ENCODE measurements around the gene SCN8A. TPM values are rescaled to one million over a fixed set of nuclear protein-coding genes. Genes with fewer than 3 reads are reported as not detected.
A peak's percentile ranks its signal among the peaks of the same experiment; 100 is the strongest.
"Not testable (repeated sequence)": the region's sequence is repeated elsewhere in the genome, so short reads cannot be mapped to it uniquely, and the experiment has no call there.

SCN8A gene
- total RNA-seq (0.57 TPM), polyA plus RNA-seq (0.21 TPM)
- long read RNA-seq, donor 1 = 0 reads
- long read RNA-seq, donor 2 = 0 reads
- long read RNA-seq, donor 3, partial matches to known transcripts = 5 of 5 reads
- long read RNA-seq, donor 3, other reads (novel, unspliced or antisense) = 0 of 5 reads
- long read RNA-seq, donor 4 = 0 reads
- long read RNA-seq, donor 5 = 0 reads
- long read RNA-seq, donor 6 = 0 reads
- long read RNA-seq, donor 7 = 0 reads
- long read RNA-seq, donor 8 = 0 reads
- long read RNA-seq, donor 9 = 0 reads
- long read RNA-seq, donor 10 = 0 reads

DNA sequence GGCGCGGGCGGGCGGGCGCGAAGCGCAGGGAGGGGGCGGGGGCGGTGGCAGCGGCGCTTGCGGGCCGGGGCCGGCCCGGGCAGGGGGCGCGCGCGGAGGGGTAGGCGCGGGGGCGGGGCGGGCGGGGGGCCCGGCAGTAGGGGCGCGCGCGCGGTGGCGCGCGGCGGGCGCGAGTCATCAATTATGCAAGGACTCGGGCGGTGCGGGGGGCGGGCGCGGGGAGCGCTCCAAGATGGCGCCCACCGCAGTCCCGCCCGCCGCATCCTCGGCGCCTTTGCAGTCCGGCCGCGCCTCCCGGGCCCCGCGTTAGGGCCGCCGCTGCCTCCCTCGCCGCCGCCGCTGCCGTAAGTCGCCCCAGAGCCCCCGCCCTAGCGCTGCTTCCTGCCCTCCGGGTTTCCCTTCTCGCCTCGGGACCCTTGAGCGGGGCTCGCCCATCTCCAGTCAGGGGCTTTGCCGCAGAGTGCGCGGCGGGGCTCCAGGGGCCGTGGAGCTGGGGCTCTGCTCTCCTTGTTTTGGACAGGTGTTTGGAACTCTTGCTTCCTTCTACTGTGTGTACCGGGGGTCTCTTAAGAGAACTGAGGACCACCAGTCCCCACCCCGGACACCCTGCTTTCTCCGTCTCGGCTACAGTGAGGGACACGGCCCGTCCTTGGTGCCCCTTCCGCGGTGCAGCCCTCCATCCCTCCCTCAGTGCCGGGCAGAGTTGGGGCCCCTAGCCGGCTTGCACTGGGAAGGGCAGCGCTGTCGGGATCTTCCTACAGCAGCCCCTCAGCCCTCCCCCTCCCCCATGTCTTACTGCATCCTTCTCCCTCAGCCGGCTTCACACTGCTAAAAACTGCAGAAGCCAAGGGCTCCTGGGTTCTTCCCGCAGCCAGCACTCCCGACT is at the start of gene SCN8A:
Gene SCN8A, plus strand, starts transcription at position 218 of the 886 bp plus-strand sequence. CDS start 71,585 bp downstream, outside the sequence.
- WGBS = 1% methylated on average over 87 of the region's 91 CpGs
- Histone ChIP-seq H3K27me3 (ENCODE audit: control insufficient read depth in 2 of 2, insufficient read depth in 1 of 2, low read length in 1 of 2) (peaks cover 13 to 61% of the 10 kb centered on the region in 2 donors), H3K36me3 (ENCODE audit: control insufficient read depth in 2 of 2, insufficient read depth in 2 of 2, low read length in 1 of 2) (no peaks in the 10 kb centered on the region), H3K9me3 (ENCODE audit: control insufficient read depth in 2 of 2, insufficient read depth in 1 of 2, low read length in 1 of 2) (peaks cover 0 to 1% of the 10 kb centered on the region in 2 donors), H3K4me3 (ENCODE audit: low read length in 2 of 2) (peak within 1 kb of the TSS; percentile 47 to 74), H3K27ac (ENCODE audit: low read depth in 1 of 2, low read length in 1 of 2) (no peak within 1 kb of the TSS), H3K4me1 (ENCODE audit: control insufficient read depth in 2 of 2, insufficient read depth in 2 of 2, low read length in 2 of 2) (peaks cover 6 to 14% of the 10 kb centered on the region in 2 donors)
- peak in 6 of 9 donors; percentile 19 to 61 (median 40) for DNase-seq (ENCODE audit: low read depth in 6 of 9, low spot score in 9 of 9)

DNA sequence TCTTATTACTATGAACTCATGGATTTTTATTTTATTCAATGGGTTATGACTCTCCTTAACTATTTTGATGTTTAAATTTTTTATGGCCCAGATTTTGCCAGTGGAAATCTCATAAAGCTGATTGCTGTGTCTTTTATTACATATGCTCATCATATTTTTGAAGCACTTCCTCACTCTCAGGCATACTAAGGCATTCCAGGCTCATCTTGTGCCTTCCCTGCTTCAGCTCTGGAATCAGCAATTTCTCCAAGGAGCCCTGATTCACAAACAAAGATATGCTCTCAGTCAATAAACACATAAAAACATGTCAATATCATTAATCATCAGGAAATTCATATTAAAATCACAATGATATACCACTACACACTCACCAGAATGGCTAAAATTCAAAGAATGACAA is 44.9 kb upstream of the SCN8A start:
- no peaks in the 10 kb centered on the region for H3K36me3 ChIP-seq (ENCODE audit: control insufficient read depth in 2 of 2, insufficient read depth in 2 of 2, low read length in 1 of 2)
- H3K27me3 ChIP-seq (ENCODE audit: control insufficient read depth in 2 of 2, insufficient read depth in 1 of 2, low read length in 1 of 2) = peaks cover 0 to 6% of the 10 kb centered on the region in 2 donors
- H3K27ac ChIP-seq (ENCODE audit: low read depth in 1 of 2, low read length in 1 of 2) = no peak overlapping the region

DNA sequence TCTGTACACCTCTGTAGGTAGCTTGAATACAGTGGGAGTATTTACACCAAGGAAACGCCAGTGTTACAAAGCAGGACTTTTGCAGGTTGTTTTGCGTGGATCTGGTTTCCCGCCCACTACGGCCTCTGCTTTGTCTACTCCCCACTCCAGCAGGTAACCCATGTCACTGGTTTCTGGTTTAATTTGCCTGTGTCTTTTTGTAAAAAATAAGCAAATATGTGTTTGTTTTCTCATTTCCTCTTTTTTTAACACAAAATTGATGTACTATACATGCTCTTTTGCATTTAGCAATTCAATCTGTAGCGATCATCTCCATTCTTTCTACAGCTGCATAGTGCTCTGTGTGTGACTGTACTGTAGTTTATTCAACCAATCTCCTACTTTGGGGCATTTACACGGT is 43.4 kb upstream of the SCN8A start:
- Histone ChIP-seq H3K4me1 (ENCODE audit: control insufficient read depth in 2 of 2, insufficient read depth in 2 of 2, low read length in 2 of 2) (no peaks in the 10 kb centered on the region), H3K9me3 (ENCODE audit: control insufficient read depth in 2 of 2, insufficient read depth in 1 of 2, low read length in 1 of 2) (no peaks in the 10 kb centered on the region), H3K4me3 (ENCODE audit: low read length in 2 of 2) (no peak overlapping the region), H3K27ac (ENCODE audit: low read depth in 1 of 2, low read length in 1 of 2) (no peak overlapping the region), H3K27me3 (ENCODE audit: control insufficient read depth in 2 of 2, insufficient read depth in 1 of 2, low read length in 1 of 2) (peaks cover 1 to 6% of the 10 kb centered on the region in 2 donors), H3K36me3 (ENCODE audit: control insufficient read depth in 2 of 2, insufficient read depth in 2 of 2, low read length in 1 of 2) (no peaks in the 10 kb centered on the region)
- DNase-seq (ENCODE audit: low read depth in 6 of 9, low spot score in 9 of 9) = no peak
- WGBS = 91% methylated on average over 6 of the region's 6 CpGs

More for the DNA sequence above, 44.9 kb upstream of the SCN8A start:
- Histone ChIP-seq H3K9me3 (ENCODE audit: control insufficient read depth in 2 of 2, insufficient read depth in 1 of 2, low read length in 1 of 2) (no peaks in the 10 kb centered on the region), H3K4me1 (ENCODE audit: control insufficient read depth in 2 of 2, insufficient read depth in 2 of 2, low read length in 2 of 2) (no peaks in the 10 kb centered on the region), H3K4me3 (ENCODE audit: low read length in 2 of 2) (no peak overlapping the region)
- no peak for DNase-seq (ENCODE audit: low read depth in 6 of 9, low spot score in 9 of 9)

DNA sequence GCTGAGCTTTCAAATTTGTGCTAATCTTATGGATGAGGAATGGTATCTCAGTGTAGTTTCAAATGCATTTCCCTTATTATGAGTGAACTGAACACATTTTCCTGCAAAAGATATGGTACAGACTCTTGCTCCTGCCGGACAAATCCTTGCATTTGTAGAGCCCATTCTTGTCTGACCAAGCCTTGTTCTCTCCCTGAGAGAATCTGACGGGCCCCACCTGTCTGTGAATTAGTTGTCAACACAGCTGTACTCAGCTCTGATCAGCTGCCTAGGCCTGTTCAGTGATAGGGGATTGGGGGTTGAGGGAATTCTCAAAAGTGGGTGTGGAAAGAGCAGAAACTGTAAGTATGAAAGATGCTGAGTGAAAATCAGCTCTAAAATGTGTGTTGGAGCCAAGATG is 42.8 kb upstream of the SCN8A start:
- no peaks in the 10 kb centered on the region for H3K36me3 ChIP-seq (ENCODE audit: control insufficient read depth in 2 of 2, insufficient read depth in 2 of 2, low read length in 1 of 2)
- H3K27me3 ChIP-seq (ENCODE audit: control insufficient read depth in 2 of 2, insufficient read depth in 1 of 2, low read length in 1 of 2) = peaks cover 2 to 6% of the 10 kb centered on the region in 2 donors
- H3K9me3 ChIP-seq (ENCODE audit: control insufficient read depth in 2 of 2, insufficient read depth in 1 of 2, low read length in 1 of 2) = no peaks in the 10 kb centered on the region
- no peaks in the 10 kb centered on the region for H3K4me1 ChIP-seq (ENCODE audit: control insufficient read depth in 2 of 2, insufficient read depth in 2 of 2, low read length in 2 of 2)
- no peak overlapping the region for H3K4me3 ChIP-seq (ENCODE audit: low read length in 2 of 2)
- no peak for DNase-seq (ENCODE audit: low read depth in 6 of 9, low spot score in 9 of 9)
- no peak overlapping the region for H3K27ac ChIP-seq (ENCODE audit: low read depth in 1 of 2, low read length in 1 of 2)
- 93% methylated on average over 2 of the region's 2 CpGs for WGBS

GRCh38 chr12:51549637-51550036 is 41.4 kb upstream of the SCN8A start:
- H3K36me3 ChIP-seq (ENCODE audit: control insufficient read depth in 2 of 2, insufficient read depth in 2 of 2, low read length in 1 of 2) = no peaks in the 10 kb centered on the region
- no peak overlapping the region for H3K4me3 ChIP-seq (ENCODE audit: low read length in 2 of 2)
- no peak for DNase-seq (ENCODE audit: low read depth in 6 of 9, low spot score in 9 of 9)
- H3K4me1 ChIP-seq (ENCODE audit: control insufficient read depth in 2 of 2, insufficient read depth in 2 of 2, low read length in 2 of 2) = no peaks in the 10 kb centered on the region
- H3K27me3 ChIP-seq (ENCODE audit: control insufficient read depth in 2 of 2, insufficient read depth in 1 of 2, low read length in 1 of 2) = peaks cover 2 to 6% of the 10 kb centered on the region in 2 donors
- H3K27ac ChIP-seq (ENCODE audit: low read depth in 1 of 2, low read length in 1 of 2) = no peak overlapping the region
- WGBS = 97% methylated on average over 8 of the region's 8 CpGs
- H3K9me3 ChIP-seq (ENCODE audit: control insufficient read depth in 2 of 2, insufficient read depth in 1 of 2, low read length in 1 of 2) = no peaks in the 10 kb centered on the region

DNA sequence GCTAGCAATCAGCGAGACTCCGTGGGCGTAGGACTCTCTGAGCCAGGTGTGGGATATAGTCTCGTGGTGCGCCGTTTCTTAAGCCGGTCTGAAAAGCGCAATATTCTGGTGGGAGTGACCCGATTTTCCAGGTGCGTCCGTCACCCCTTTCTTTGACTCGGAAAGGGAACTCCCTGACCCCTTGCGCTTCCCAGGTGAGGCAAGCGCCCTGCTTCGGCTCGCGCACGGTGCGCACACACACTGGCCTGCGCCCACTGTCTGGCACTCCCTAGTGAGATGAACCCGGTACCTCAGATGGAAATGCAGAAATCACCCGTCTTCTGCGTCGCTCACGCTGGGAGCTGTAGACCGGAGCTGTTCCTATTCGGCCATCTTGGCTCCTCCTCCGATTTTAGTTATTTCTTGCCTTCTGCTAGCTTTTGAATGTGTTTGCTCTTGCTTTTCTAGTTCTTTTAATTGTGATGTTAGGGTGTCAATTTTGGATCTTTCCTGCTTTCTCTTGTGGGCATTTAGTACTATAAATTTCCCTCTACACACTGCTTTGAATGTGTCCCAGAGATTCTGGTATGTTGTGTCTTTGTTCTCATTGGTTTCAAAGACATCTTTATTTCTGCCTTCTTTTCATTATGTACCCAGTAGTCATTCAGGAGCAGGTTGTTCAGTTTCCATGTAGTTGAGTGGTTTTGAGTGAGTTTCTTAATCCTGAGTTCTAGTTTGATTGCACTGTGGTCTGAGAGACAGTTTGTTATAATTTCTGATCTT is 22.6 kb upstream of the SCN8A start:
- not testable (repeated sequence) for H3K9me3 ChIP-seq (ENCODE audit: control insufficient read depth in 2 of 2, insufficient read depth in 1 of 2, low read length in 1 of 2); DNase-seq (ENCODE audit: low read depth in 6 of 9, low spot score in 9 of 9); H3K27me3 ChIP-seq (ENCODE audit: control insufficient read depth in 2 of 2, insufficient read depth in 1 of 2, low read length in 1 of 2); H3K4me3 ChIP-seq (ENCODE audit: low read length in 2 of 2); H3K27ac ChIP-seq (ENCODE audit: low read depth in 1 of 2, low read length in 1 of 2); H3K36me3 ChIP-seq (ENCODE audit: control insufficient read depth in 2 of 2, insufficient read depth in 2 of 2, low read length in 1 of 2); H3K4me1 ChIP-seq (ENCODE audit: control insufficient read depth in 2 of 2, insufficient read depth in 2 of 2, low read length in 2 of 2)
- 83% methylated on average over 12 of the region's 28 CpGs for WGBS

GRCh38 chr12:51579321-51579850 is 11.6 kb upstream of the SCN8A start:
- H3K4me3 ChIP-seq (ENCODE audit: low read length in 2 of 2) = no peak overlapping the region
- DNase-seq (ENCODE audit: low read depth in 6 of 9, low spot score in 9 of 9) = no peak
- 96% methylated on average over 6 of the region's 6 CpGs for WGBS
- no peaks in the 10 kb centered on the region for H3K9me3 ChIP-seq (ENCODE audit: control insufficient read depth in 2 of 2, insufficient read depth in 1 of 2, low read length in 1 of 2)
- no peak overlapping the region for H3K27ac ChIP-seq (ENCODE audit: low read depth in 1 of 2, low read length in 1 of 2)
- peaks cover 0 to 2% of the 10 kb centered on the region in 2 donors for H3K4me1 ChIP-seq (ENCODE audit: control insufficient read depth in 2 of 2, insufficient read depth in 2 of 2, low read length in 2 of 2)
- H3K27me3 ChIP-seq (ENCODE audit: control insufficient read depth in 2 of 2, insufficient read depth in 1 of 2, low read length in 1 of 2) = no peaks in the 10 kb centered on the region
- no peaks in the 10 kb centered on the region for H3K36me3 ChIP-seq (ENCODE audit: control insufficient read depth in 2 of 2, insufficient read depth in 2 of 2, low read length in 1 of 2)

DNA sequence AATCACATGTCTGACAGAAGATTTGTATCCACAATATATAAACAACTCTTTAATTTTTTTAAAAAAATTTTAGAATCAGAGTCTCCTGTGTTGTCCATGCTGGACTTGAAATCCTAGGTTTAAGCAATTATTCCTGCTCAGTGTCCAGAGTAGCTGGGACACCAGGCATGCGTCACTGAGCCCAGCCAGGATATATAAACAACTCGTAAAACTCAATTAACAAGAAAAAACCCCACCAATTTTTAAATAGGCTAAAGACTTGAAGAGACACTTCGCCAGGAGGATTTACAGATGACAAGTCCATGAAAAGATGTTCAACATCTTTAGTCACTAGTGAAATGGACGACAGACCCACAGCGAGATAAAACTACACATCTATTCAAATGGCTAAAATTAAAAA is 2.0 kb upstream of the SCN8A start:
- WGBS = 94% methylated on average over 5 of the region's 5 CpGs
- Histone ChIP-seq H3K27me3 (ENCODE audit: control insufficient read depth in 2 of 2, insufficient read depth in 1 of 2, low read length in 1 of 2) (peaks cover 13 to 61% of the 10 kb centered on the region in 2 donors), H3K4me3 (ENCODE audit: low read length in 2 of 2) (no peak overlapping the region), H3K4me1 (ENCODE audit: control insufficient read depth in 2 of 2, insufficient read depth in 2 of 2, low read length in 2 of 2) (peaks cover 6 to 14% of the 10 kb centered on the region in 2 donors), H3K27ac (ENCODE audit: low read depth in 1 of 2, low read length in 1 of 2) (no peak overlapping the region), H3K9me3 (ENCODE audit: control insufficient read depth in 2 of 2, insufficient read depth in 1 of 2, low read length in 1 of 2) (peaks cover 0 to 1% of the 10 kb centered on the region in 2 donors), H3K36me3 (ENCODE audit: control insufficient read depth in 2 of 2, insufficient read depth in 2 of 2, low read length in 1 of 2) (no peaks in the 10 kb centered on the region)
- no peak for DNase-seq (ENCODE audit: low read depth in 6 of 9, low spot score in 9 of 9)
